Peyer's patch (tissue), 4 donors: Measurements from ENCODE around the gene BEND4. TPM values are rescaled to one million over a fixed set of nuclear protein-coding genes. Genes with fewer than 3 reads are reported as not detected.

ENCODE experiments used
- DNase-seq, 3 donors: peaks; one replicate each; pipeline ENCODE4 v3.0.0-alpha.2; 2017 to 2019
- H3K27ac ChIP-seq, 4 donors: fragments of 200-600 bp; sonication (generic); one replicate each; pipeline ENCODE4 v1.5.1; 2016 to 2019
- H3K27me3 ChIP-seq, 2 donors: fragments of 200-600 bp; sonication (generic); one replicate each; pipeline ENCODE4 v1.5.1; 2019
- H3K36me3 ChIP-seq, 3 donors: fragments of 200-600 bp; sonication (generic); one replicate each; pipeline ENCODE4 v1.5.1; 2016 to 2019
- H3K4me1 ChIP-seq, 4 donors: fragments of 200-600 bp; sonication (generic); one replicate each; pipeline ENCODE4 v1.5.1; 2016 to 2019
- H3K4me3 ChIP-seq, 4 donors: fragments of 200-600 bp; sonication (generic); 1 replicate in 3 of 4; 2 replicates in 1 of 4; pipeline ENCODE4 v1.5.1; 2016 to 2019; ENCODE audit warnings: mild to moderate bottlenecking in 1 of 4
- H3K9me3 ChIP-seq, 4 donors: fragments of 200-600 bp; sonication (generic); one replicate each; pipeline ENCODE4 v1.5.1; 2016 to 2019; ENCODE audit warnings: mild to moderate bottlenecking in 1 of 4
- CTCF ChIP-seq, 6 experiments: fragments of 450-650 bp in 4 of 6; fragments of 200-600 bp in 2 of 6; sonication (generic) in 1 of 6; IDR thresholded peaks; one replicate each; pipeline ENCODE4 v1.5.1; 2017 to 2019; ENCODE audit warnings: antibody characterized with exemption in 6 of 6, mild to moderate bottlenecking in 3 of 6, moderate library complexity in 1 of 6
- POLR2A ChIP-seq, 2 donors: fragments of 450-650 bp; IDR thresholded peaks; one replicate each; pipeline ENCODE4 v1.5.1; 2017; ENCODE audit warnings: antibody characterized with exemption in 2 of 2, mild to moderate bottlenecking in 2 of 2, moderate library complexity in 2 of 2
- total RNA-seq, 4 donors: library from RNA; depleted of rRNA; stranded (reverse); fragments of >200 nt; gene quantifications; one replicate each; pipeline ENCODE4 v1.1.0, GENCODE V29; 2016

The BEND4 gene
- total RNA-seq, 4 donors from 2014 or later: 0.47 to 7.4 (median 1.3) TPM

- no peak overlapping the region for H3K4me3 ChIP-seq
- DNase-seq: no peak
- H3K27ac ChIP-seq: no peak overlapping the region
- H3K27me3 ChIP-seq: no peaks in the 10 kb centered on the region
- H3K4me1 ChIP-seq: no peaks in the 10 kb centered on the region
- no peak for TF ChIP-seq POLR2A (IDR thresholded peaks at IDR 0.05)
- no peak for TF ChIP-seq CTCF (IDR thresholded peaks at IDR 0.05)
- no peaks in the 10 kb centered on the region for H3K9me3 ChIP-seq
- H3K36me3 ChIP-seq: peaks cover 0 to 27% (median 0%) of the 10 kb centered on the region in 3 donors
These were observed 85.2 kb downstream of the BEND4 start for GRCh38 chr4:42067264-42067663.

- Histone ChIP-seq H3K27me3 (no peaks in the 10 kb centered on the region), H3K9me3 (no peaks in the 10 kb centered on the region), H3K4me3 (no peak overlapping the region), H3K27ac (no peak overlapping the region), H3K4me1 (no peaks in the 10 kb centered on the region), H3K36me3 (peaks cover 0 to 27% (median 0%) of the 10 kb centered on the region in 3 donors)
- no peak for DNase-seq
- no peak for TF ChIP-seq POLR2A (IDR thresholded peaks at IDR 0.05)
- TF ChIP-seq CTCF (IDR thresholded peaks at IDR 0.05): no peak
These were observed 86.1 kb downstream of the BEND4 start for GRCh38 chr4:42066402-42066801.

Other genes with a start within 250 kb of the BEND4 start
- gene TMEM33, start 217.2 kb downstream of the BEND4 start, total RNA-seq: 10 to 100 TPM; 18.2 to 67.4 (median 46.7) TPM
- gene DCAF4L1, start 170.9 kb downstream of the BEND4 start, total RNA-seq: under 1 TPM in 2 of 4 donors, not detected in 2; 0.19 to 0.53 TPM
- gene SLC30A9, start 162.1 kb downstream of the BEND4 start, total RNA-seq: 10 to 100 TPM; 51.3 to 61.1 (median 56.6) TPM
- 1 to 10 TPM; 1.2 to 5.8 (median 1.5) TPM for gene SHISA3, start 244.8 kb upstream of the BEND4 start, total RNA-seq